CD14-positive monocyte (primary cell): ENCODE data around the gene ATP2C2. TPM values are rescaled to one million over a fixed set of nuclear protein-coding genes. Genes with fewer than 3 reads are reported as not detected.
A peak's percentile ranks its signal among the peaks of the same experiment; 100 is the strongest.

Experiments used
- DNase-seq, 3 donors: peaks; one replicate each; pipeline ENCODE4 v3.0.0-alpha.2; 2011 to 2022
- H2AFZ ChIP-seq: 2 replicates; pipeline ENCODE4 v1.6.0; 2012; ENCODE audit warnings: mild to moderate bottlenecking, low read depth, low read length, inconsistent platforms; ENCODE audit not compliant: insufficient read depth, poor library complexity, severe bottlenecking
- H3K27ac ChIP-seq, 2 donors: 1 replicate in 1 of 2; 2 replicates in 1 of 2; pipeline ENCODE4 v1.5.1; 2012 to 2013; ENCODE audit warnings: low read length in 2 of 2, control low read depth in 1 of 2, inconsistent platforms in 1 of 2, low read depth in 1 of 2, mild to moderate bottlenecking in 1 of 2
- H3K27me3 ChIP-seq, 2 donors: one replicate each; pipeline versions ENCODE4 v1.6.0 to v1.6.1; 2011 to 2013; ENCODE audit warnings: low read length in 2 of 2; ENCODE audit not compliant: control insufficient read depth in 2 of 2, insufficient read depth in 2 of 2
- H3K36me3 ChIP-seq, 2 donors: replicated peaks in 1 of 2; 1 replicate in 1 of 2; 2 replicates in 1 of 2; pipeline versions ENCODE4 v1.5.1 to v1.6.1; 2012 to 2013; ENCODE audit warnings: low read length in 2 of 2, control low read depth in 1 of 2, inconsistent platforms in 1 of 2, mild to moderate bottlenecking in 1 of 2; ENCODE audit not compliant: insufficient read depth in 2 of 2, control insufficient read depth in 1 of 2
- H3K4me1 ChIP-seq, 2 donors: 1 replicate in 1 of 2; 2 replicates in 1 of 2; pipeline versions ENCODE4 v1.5.1 to v1.6.1; 2012 to 2013; ENCODE audit warnings: low read length in 2 of 2, control low read depth in 1 of 2, inconsistent platforms in 1 of 2, mild to moderate bottlenecking in 1 of 2, moderate library complexity in 1 of 2; ENCODE audit not compliant: insufficient read depth in 2 of 2, control insufficient read depth in 1 of 2
- H3K4me2 ChIP-seq: replicated peaks from 2 replicates; pipeline ENCODE3; 2012; ENCODE audit warnings: low read length, moderate library complexity, mild to moderate bottlenecking; ENCODE audit not compliant: poor library complexity, severe bottlenecking; ENCODE audit errors: extremely low read depth
- H3K4me3 ChIP-seq, 3 experiments: fragments of 200-600 bp in 1 of 3; sonication (generic) in 1 of 3; replicated peaks in 1 of 3; 1 replicate in 2 of 3; 2 replicates in 1 of 3; pipeline ENCODE4 v1.5.1; 2011 to 2013; ENCODE audit warnings: low read length in 3 of 3, mild to moderate bottlenecking in 3 of 3, control low read depth in 2 of 3, low read depth in 2 of 3, inconsistent platforms in 1 of 3, moderate library complexity in 1 of 3
- H3K79me2 ChIP-seq: 2 replicates; pipeline ENCODE4 v1.6.0; 2012; ENCODE audit warnings: mild to moderate bottlenecking, control low read depth, inconsistent platforms, low read length, moderate library complexity; ENCODE audit not compliant: insufficient read depth
- H3K9ac ChIP-seq: 2 replicates; pipeline ENCODE4 v1.6.0; 2017; ENCODE audit warnings: low read length, mild to moderate bottlenecking; ENCODE audit not compliant: insufficient read depth, poor library complexity, severe bottlenecking
- H3K9me3 ChIP-seq, 2 donors: replicated peaks in 1 of 2; 1 replicate in 1 of 2; 2 replicates in 1 of 2; pipeline versions ENCODE4 v1.5.1 to v1.6.1; 2012 to 2013; ENCODE audit warnings: low read length in 2 of 2, control low read depth in 1 of 2; ENCODE audit not compliant: control insufficient read depth in 1 of 2, insufficient read depth in 1 of 2
- H4K20me1 ChIP-seq: 2 replicates; pipeline ENCODE4 v1.6.0; 2012; ENCODE audit warnings: mild to moderate bottlenecking, low read length, control low read depth, moderate library complexity; ENCODE audit not compliant: insufficient read depth
- H3K27ac Mint-ChIP-seq, 7 donors: one replicate each; pipeline ENCODE4 v1.8.0; 2020; ENCODE audit warnings: mild to moderate bottlenecking in 7 of 7, mixed read lengths in 7 of 7, moderate library complexity in 6 of 7, inconsistent platforms in 2 of 7
- H3K27me3 Mint-ChIP-seq, 3 donors: one replicate each; pipeline ENCODE4 v1.8.0; 2021 to 2022; ENCODE audit warnings: low read depth in 3 of 3, mild to moderate bottlenecking in 3 of 3, mixed read lengths in 3 of 3, moderate library complexity in 3 of 3, inconsistent platforms in 1 of 3
- H3K36me3 Mint-ChIP-seq, 2 donors: one replicate each; pipeline ENCODE4 v1.8.0; 2020; ENCODE audit warnings: mixed read lengths in 2 of 2, inconsistent platforms in 1 of 2, mild to moderate bottlenecking in 1 of 2
- H3K4me1 Mint-ChIP-seq: one replicate; pipeline ENCODE4 v1.8.0; 2020; ENCODE audit warnings: mild to moderate bottlenecking, mixed read lengths
- H3K4me3 Mint-ChIP-seq, 2 donors: one replicate each; pipeline ENCODE4 v1.8.0; 2020; ENCODE audit warnings: mild to moderate bottlenecking in 2 of 2, mixed read lengths in 2 of 2, moderate library complexity in 1 of 2
- H3K9me3 Mint-ChIP-seq, 7 donors: one replicate each; pipeline ENCODE4 v1.8.0; 2020 to 2022; ENCODE audit warnings: mixed read lengths in 7 of 7, mild to moderate bottlenecking in 6 of 7, moderate library complexity in 6 of 7, inconsistent platforms in 2 of 7
- CTCF ChIP-seq: fragments of 200-600 bp; IDR thresholded peaks from one replicate; pipeline ENCODE4 v1.8.0; 2022; ENCODE audit warnings: antibody characterized with exemption, mild to moderate bottlenecking
- WGBS: methylation state at CpG from one replicate; pipeline ENCODE4 v1.1.5; 2013; ENCODE audit warnings: missing lambda C conversion rate; ENCODE audit not compliant: insufficient coverage; 5-methylcytosine and 5-hydroxymethylcytosine counted together
- intact Hi-C, 2 donors: fragments of 100-400 bp; cut with micrococcal nuclease; formaldehyde crosslinking; loops; one replicate each; pipeline versions ENCODE4 v1.15.0 to v1.15.1; 2023
- polyA plus RNA-seq, 3 donors: library from polyadenylated mRNA; depleted of rRNA in 1 of 3; unstranded in 2 of 3; stranded (reverse) in 1 of 3; fragments of 300-500 nt in 2 of 3; fragments of >200 nt in 1 of 3; fragmentation: Illumina TruSeq in 2 of 3; gene quantifications; 1 replicate in 2 of 3; 2 replicates in 1 of 3; pipeline ENCODE4 v1.2.3, GENCODE V29; 2012 to 2021

The ATP2C2 gene
- polyA plus RNA-seq, 3 donors, result 0.05 TPM; not detected in 2

- Mint-ChIP-seq H3K9me3 (peaks cover 4 to 19% (median 12%) of the 10 kb centered on the region in 7 donors), H3K27ac (peak overlapping the region in 1 of 7 donors; percentile 1), H3K4me3 (no peak overlapping the region), H3K27me3 (peaks cover 11 to 19% (median 18%) of the 10 kb centered on the region in 3 donors), H3K36me3 (no peaks in the 10 kb centered on the region), H3K4me1 (peaks cover 3% of the 10 kb centered on the region)
- 98% methylated on average over 4 of the region's 4 CpGs for WGBS
- DNase-seq, result no peak
- Histone ChIP-seq H3K79me2 (no peaks in the 10 kb centered on the region), H3K9ac (no peak overlapping the region), H3K27ac (no peak overlapping the region), H3K4me1 (no peaks in the 10 kb centered on the region), H2AFZ (no peak overlapping the region), H3K36me3 (no peaks in the 10 kb centered on the region), H3K4me3 (no peak overlapping the region), H3K9me3 (peaks cover 8 to 13% of the 10 kb centered on the region in 2 donors), H4K20me1 (no peaks in the 10 kb centered on the region), H3K4me2 (no peak overlapping the region), H3K27me3 (no peaks in the 10 kb centered on the region)
- intact Hi-C loops, result no loop called here
- TF ChIP-seq CTCF, result no peak
Measured at GRCh38 chr16:84382396-84382795, 14.1 kb downstream of the ATP2C2 start.

- intact Hi-C loops, result no loop called here
- H3K36me3 Mint-ChIP-seq, result no peaks in the 10 kb centered on the region
- WGBS, result 92% methylated on average over 6 of the region's 7 CpGs
- Histone ChIP-seq H3K9me3 (peaks cover 8 to 13% of the 10 kb centered on the region in 2 donors), H3K9ac (no peak overlapping the region), H4K20me1 (no peaks in the 10 kb centered on the region), H3K4me3 (no peak overlapping the region), H3K79me2 (no peaks in the 10 kb centered on the region), H3K27me3 (no peaks in the 10 kb centered on the region), H3K27ac (no peak overlapping the region), H3K4me1 (no peaks in the 10 kb centered on the region), H3K36me3 (no peaks in the 10 kb centered on the region), H3K4me2 (no peak overlapping the region), H2AFZ (no peak overlapping the region)
- no peak overlapping the region for H3K4me3 Mint-ChIP-seq
- peaks cover 4 to 19% (median 12%) of the 10 kb centered on the region in 7 donors for H3K9me3 Mint-ChIP-seq
- DNase-seq, result no peak
- TF ChIP-seq CTCF, result no peak
- no peak overlapping the region for H3K27ac Mint-ChIP-seq
- H3K4me1 Mint-ChIP-seq, result peaks cover 3% of the 10 kb centered on the region
- peaks cover 11 to 18% (median 18%) of the 10 kb centered on the region in 3 donors for H3K27me3 Mint-ChIP-seq
Measured at GRCh38 chr16:84383106-84383505, 14.8 kb downstream of the ATP2C2 start.
